ENCODE measurements around the gene UBE2D3.
"Not testable (repeated sequence)": the region's sequence is repeated elsewhere in the genome, so short reads cannot be mapped to it uniquely, and the experiment has no call there.

The UBE2D3 gene

GRCh38 chr4:102826890-102827673 lies at the start of gene UBE2D3:
Gene UBE2D3 (minus strand): TSS chr4:102827551. CDS start chr4:102826508, 1,043 bp downstream.
- peak; percentile 87 for DNase-seq

GRCh38 chr4:102871772-102872171 lies 44.4 kb upstream of the UBE2D3 start:
- DNase-seq, result no peak

GRCh38 chr4:102869569-102870197 lies 42.3 kb upstream of the UBE2D3 start:
- DNase-seq, result no peak

GRCh38 chr4:102868781-102869568 lies 41.6 kb upstream of the UBE2D3 start, which contains the start of gene CISD2:
Gene CISD2 (plus strand): TSS chr4:102868992. CDS start chr4:102869085, 93 bp downstream.
- DNase-seq, result peak; percentile 87

GRCh38 chr4:102868153-102868780 lies 40.9 kb upstream of the UBE2D3 start:
- peak; percentile 71 for DNase-seq

- peak; percentile 23 for DNase-seq
Observed at GRCh38 chr4:102867278-102868152, 40.2 kb upstream of the UBE2D3 start.

- not testable (repeated sequence) for DNase-seq
Observed at GRCh38 chr4:102865327-102865726, 38.0 kb upstream of the UBE2D3 start.

- peak; percentile 26 for DNase-seq
Observed at GRCh38 chr4:102862747-102863146, 35.4 kb upstream of the UBE2D3 start.

GRCh38 chr4:102862016-102862415 lies 34.7 kb upstream of the UBE2D3 start:
- DNase-seq, result peak; percentile 84

- no peak for DNase-seq
Observed at GRCh38 chr4:102860611-102861324, 33.4 kb upstream of the UBE2D3 start.

- DNase-seq, result peak; percentile 35
Observed at GRCh38 chr4:102858828-102859464, 31.6 kb upstream of the UBE2D3 start.

GRCh38 chr4:102850370-102850769 lies 23.0 kb upstream of the UBE2D3 start:
- no peak for DNase-seq

GRCh38 chr4:102849579-102850104 lies 22.3 kb upstream of the UBE2D3 start:
- no peak for DNase-seq

GRCh38 chr4:102847687-102848086 lies 20.3 kb upstream of the UBE2D3 start:
- DNase-seq, result no peak

GRCh38 chr4:102843938-102844337 lies 16.6 kb upstream of the UBE2D3 start:
- DNase-seq, result no peak

GRCh38 chr4:102843273-102843672 lies 15.9 kb upstream of the UBE2D3 start:
- no peak for DNase-seq

- DNase-seq, result peak; percentile 39
Observed at GRCh38 chr4:102842367-102842766, 15.0 kb upstream of the UBE2D3 start.

GRCh38 chr4:102836596-102836995 lies 9.2 kb upstream of the UBE2D3 start:
- no peak for DNase-seq

- DNase-seq, result no peak
Observed at GRCh38 chr4:102832667-102833066, 5.3 kb upstream of the UBE2D3 start.

GRCh38 chr4:102832105-102832504 lies 4.8 kb upstream of the UBE2D3 start:
- DNase-seq, result no peak
